H9 (cell line): ENCODE measurements around the gene IGSF10. TPM values are rescaled to one million over a fixed set of nuclear protein-coding genes. Genes with fewer than 3 reads are reported as not detected.

ENCODE experiments used
- DNase-seq: peaks from one replicate; pipeline ENCODE4 v3.0.0-alpha.2; 2017
- H2AFZ ChIP-seq: one replicate; pipeline ENCODE4 v1.6.1; 2013; ENCODE audit warnings: mild to moderate bottlenecking, low read length, control low read depth, moderate library complexity
- H2AK5ac ChIP-seq: 2 replicates; pipeline ENCODE4 v1.6.1; 2013; ENCODE audit warnings: low read length, control low read depth, mixed read lengths; ENCODE audit not compliant: insufficient read length
- H2BK120ac ChIP-seq: one replicate; pipeline ENCODE4 v1.6.1; 2013; ENCODE audit warnings: low read depth, mild to moderate bottlenecking, low read length, control low read depth, inconsistent platforms; ENCODE audit not compliant: poor library complexity, severe bottlenecking
- H2BK12ac ChIP-seq: 2 replicates; pipeline ENCODE4 v1.6.1; 2013; ENCODE audit warnings: low read length, control low read depth, mixed read lengths, low read depth; ENCODE audit not compliant: insufficient read length
- H2BK15ac ChIP-seq: 2 replicates; pipeline ENCODE4 v1.6.1; 2013; ENCODE audit warnings: low read depth, low read length, control low read depth
- H2BK20ac ChIP-seq: one replicate; pipeline ENCODE4 v1.6.1; 2013; ENCODE audit warnings: low read depth, mild to moderate bottlenecking, low read length, control low read depth, inconsistent platforms; ENCODE audit not compliant: poor library complexity, severe bottlenecking
- H2BK5ac ChIP-seq: 2 replicates; pipeline ENCODE4 v1.6.1; 2013; ENCODE audit warnings: low read length, control low read depth, mixed read lengths; ENCODE audit not compliant: insufficient read length
- H3K14ac ChIP-seq: 2 replicates; pipeline ENCODE4 v1.6.1; 2013; ENCODE audit warnings: low read length, control low read depth; ENCODE audit not compliant: insufficient read depth
- H3K18ac ChIP-seq: 2 replicates; pipeline ENCODE4 v1.6.1; 2013; ENCODE audit warnings: low read depth, mild to moderate bottlenecking, mixed read lengths, low read length, control low read depth; ENCODE audit not compliant: insufficient read length
- H3K23ac ChIP-seq: 2 replicates; pipeline ENCODE4 v1.6.1; 2013; ENCODE audit warnings: low read length, control low read depth, mixed read lengths, low read depth; ENCODE audit not compliant: insufficient read length
- H3K23me2 ChIP-seq: 2 replicates; pipeline ENCODE4 v1.6.1; 2013; ENCODE audit warnings: low read depth, mild to moderate bottlenecking, mixed read lengths, low read length, control low read depth; ENCODE audit not compliant: insufficient read length, poor library complexity, severe bottlenecking
- H3K27ac ChIP-seq: 2 replicates; pipeline ENCODE4 v1.5.1; 2013; ENCODE audit warnings: low read length, control low read depth, mixed read lengths, low read depth; ENCODE audit not compliant: insufficient read length
- H3K27me3 ChIP-seq: 2 replicates; pipeline ENCODE4 v1.6.1; 2013; ENCODE audit warnings: low read length, control low read depth, inconsistent platforms; ENCODE audit not compliant: insufficient read depth
- H3K4ac ChIP-seq: 2 replicates; pipeline ENCODE4 v1.6.1; 2013; ENCODE audit warnings: low read depth, mild to moderate bottlenecking, control low read depth, inconsistent platforms, low read length, moderate library complexity
- H3K4me1 ChIP-seq: 2 replicates; pipeline ENCODE4 v1.6.1; 2013; ENCODE audit warnings: low read length, control low read depth, inconsistent platforms; ENCODE audit not compliant: insufficient read depth
- H3K4me2 ChIP-seq: 2 replicates; pipeline ENCODE4 v1.6.1; 2013; ENCODE audit warnings: low read length, control low read depth, mixed read lengths; ENCODE audit not compliant: insufficient read length, insufficient read depth
- H3K56ac ChIP-seq: 2 replicates; pipeline ENCODE4 v1.6.1; 2013; ENCODE audit warnings: low read depth, mild to moderate bottlenecking, mixed read lengths, low read length, control low read depth; ENCODE audit not compliant: insufficient read length
- H3K79me1 ChIP-seq: 2 replicates; pipeline ENCODE4 v1.6.1; 2013; ENCODE audit warnings: low read depth, mild to moderate bottlenecking, moderate library complexity, low read length, control low read depth, inconsistent platforms; ENCODE audit not compliant: insufficient read depth, poor library complexity, severe bottlenecking
- H3K79me2 ChIP-seq: 2 replicates; pipeline ENCODE4 v1.6.1; 2013; ENCODE audit warnings: low read length, control low read depth, inconsistent platforms; ENCODE audit not compliant: insufficient read depth
- H3K9ac ChIP-seq: 2 replicates; pipeline ENCODE4 v1.6.1; 2013; ENCODE audit warnings: low read length, control low read depth, mixed read lengths; ENCODE audit not compliant: insufficient read length; ENCODE audit errors: extremely low read depth
- H3K9me3 ChIP-seq: one replicate; pipeline ENCODE4 v1.6.1; 2013; ENCODE audit warnings: low read depth, low read length, inconsistent platforms; ENCODE audit not compliant: control insufficient read depth
- H3T11ph ChIP-seq: one replicate; pipeline ENCODE4 v1.6.1; 2013; ENCODE audit warnings: mild to moderate bottlenecking, low read length, control low read depth, inconsistent platforms
- H4K20me1 ChIP-seq: one replicate; pipeline ENCODE4 v1.6.1; 2013; ENCODE audit not compliant: control insufficient read depth, insufficient read length, insufficient read depth
- H4K5ac ChIP-seq: 2 replicates; pipeline ENCODE4 v1.6.1; 2013; ENCODE audit warnings: low read depth, mild to moderate bottlenecking, mixed read lengths, low read length, control low read depth; ENCODE audit not compliant: insufficient read length
- H4K8ac ChIP-seq: replicated peaks from 2 replicates; pipeline ENCODE4 v1.6.1; 2013; ENCODE audit warnings: low read length, control low read depth, mixed read lengths, low read depth; ENCODE audit not compliant: insufficient read length
- H4K91ac ChIP-seq: 2 replicates; pipeline ENCODE4 v1.6.1; 2013; ENCODE audit warnings: low read depth, mild to moderate bottlenecking, moderate library complexity, mixed read lengths, low read length, control low read depth; ENCODE audit not compliant: insufficient read length
- H3K27ac Mint-ChIP-seq, 3 experiments: 2 replicates in 2 of 3; 3 replicates in 1 of 3; pipeline ENCODE4 v1.8.0; 2020 to 2021; ENCODE audit warnings: mixed read lengths in 3 of 3, mild to moderate bottlenecking in 1 of 3, moderate library complexity in 1 of 3
- H3K27me3 Mint-ChIP-seq: 2 replicates; pipeline ENCODE4 v1.8.0; 2021; ENCODE audit warnings: low read depth, mild to moderate bottlenecking, moderate library complexity, mixed read lengths
- H3K36me3 Mint-ChIP-seq, 3 experiments: 2 replicates in 2 of 3; 3 replicates in 1 of 3; pipeline ENCODE4 v1.8.0; 2020 to 2021; ENCODE audit warnings: low read depth in 3 of 3, mixed read lengths in 3 of 3; ENCODE audit not compliant: insufficient read depth in 1 of 3
- H3K4me1 Mint-ChIP-seq, 2 experiments: 2 replicates each; pipeline ENCODE4 v1.8.0; 2020; ENCODE audit warnings: mixed read lengths in 2 of 2
- H3K4me3 Mint-ChIP-seq, 2 experiments: 2 replicates in 1 of 2; 3 replicates in 1 of 2; pipeline ENCODE4 v1.8.0; 2020 to 2021; ENCODE audit warnings: mild to moderate bottlenecking in 2 of 2, mixed read lengths in 2 of 2, moderate library complexity in 1 of 2
- H3K9me3 Mint-ChIP-seq, 2 experiments: 2 replicates in 1 of 2; 3 replicates in 1 of 2; pipeline ENCODE4 v1.8.0; 2020; ENCODE audit warnings: mild to moderate bottlenecking in 2 of 2, mixed read lengths in 2 of 2, moderate library complexity in 1 of 2
- CTCF ChIP-seq: fragments of 200-600 bp; sonication (generic); conservative IDR thresholded peaks from 3 replicates; pipeline ENCODE4 v1.8.0; 2021; ENCODE audit warnings: antibody characterized with exemption, mild to moderate bottlenecking
- whole genome bisulfite sequencing: extraction: QIAGEN DNeasy Blood & Tissue Kit; methylation state at CpG from one replicate; pipeline ENCODE4 v1.1.7; 2013; ENCODE audit warnings: missing lambda C conversion rate, low lambda C conversion rate, mixed read lengths; ENCODE audit not compliant: insufficient read length; ENCODE audit errors: extremely low coverage; 5-methylcytosine and 5-hydroxymethylcytosine counted together
- total RNA-seq: library from RNA; stranded (reverse); gene quantifications from 2 replicates; pipeline ENCODE4 v1.2.1, GENCODE V29; 2021

The IGSF10 gene
- total RNA-seq, 1 experiment from 2014 or later, result 0.20 TPM

GRCh38 chr3:151446002-151446340 lies 14.9 kb downstream of the IGSF10 start:
- Mint-ChIP-seq H3K27ac (no peak overlapping the region), H3K9me3 (no peaks in the 10 kb centered on the region; a peak in 2 of 5 replicates), H3K36me3 (no peaks in the 10 kb centered on the region), H3K4me1 (peaks cover 4% of the 10 kb centered on the region in 2 experiments), H3K27me3 (no peaks in the 10 kb centered on the region), H3K4me3 (no peak overlapping the region)
- Histone ChIP-seq H3K56ac (no peak overlapping the region), H3T11ph (no peak overlapping the region), H3K14ac (no peak overlapping the region), H2BK120ac (no peak overlapping the region), H3K27me3 (no peaks in the 10 kb centered on the region), H4K20me1 (no peaks in the 10 kb centered on the region), H3K27ac (no peak overlapping the region), H2AK5ac (no peak overlapping the region), H4K91ac (no peak overlapping the region), H3K23ac (no peak overlapping the region), H2AFZ (no peak overlapping the region), H3K9me3 (no peaks in the 10 kb centered on the region), H3K4ac (no peak overlapping the region), H3K9ac (no peak overlapping the region), H4K8ac (no peak overlapping the region), H3K4me2 (no peak overlapping the region), H3K23me2 (no peaks in the 10 kb centered on the region), H3K4me1 (no peaks in the 10 kb centered on the region), H2BK20ac (no peak overlapping the region), H2BK5ac (no peak overlapping the region), H4K5ac (no peak overlapping the region), H2BK12ac (no peak overlapping the region), H3K18ac (no peak overlapping the region), H2BK15ac (no peak overlapping the region), H3K79me2 (no peaks in the 10 kb centered on the region), H3K79me1 (no peaks in the 10 kb centered on the region)
- DNase-seq, result no peak
- TF ChIP-seq CTCF, result no peak
- no CpG with 5 or more reads among the region's 3 CpGs for WGBS
